Breast epithelium (tissue), 3 donors: Measurements from ENCODE around the gene ARHGAP44.

ENCODE experiments used
- CTCF ChIP-seq, 3 donors: fragments of 450-650 bp; IDR thresholded peaks; one replicate each; pipeline ENCODE4 v1.5.1; 2016 to 2017; ENCODE audit warnings: antibody characterized with exemption in 3 of 3, mild to moderate bottlenecking in 3 of 3, moderate library complexity in 3 of 3
- POLR2A ChIP-seq: fragments of 450-650 bp; IDR thresholded peaks from one replicate; pipeline ENCODE4 v1.6.1; 2016; ENCODE audit warnings: antibody characterized with exemption, mild to moderate bottlenecking, moderate library complexity

- TF ChIP-seq CTCF (IDR thresholded peaks at IDR 0.05) (no peak), POLR2A (no peak)
Measured at GRCh38 chr17:12883472-12883871, 94.2 kb downstream of the ARHGAP44 start.
